Neural cell (in vitro differentiated cells): Measurements from ENCODE around the gene APH1B. TPM values are rescaled to one million over a fixed set of nuclear protein-coding genes. Genes with fewer than 3 reads are reported as not detected.

ENCODE experiments used
- H2AFZ ChIP-seq: fragments of 200-600, 300-800 bp; sonication (generic), shearing (Covaris generic); 2 replicates; pipeline ENCODE4 v1.6.0; 2014; ENCODE audit warnings: low read depth, mild to moderate bottlenecking, antibody characterized with exemption, low read length, moderate library complexity
- H3F3A ChIP-seq: fragments of 200-600 bp; shearing (Covaris generic); 2 replicates; pipeline ENCODE4 v1.6.1; 2016; ENCODE audit warnings: mild to moderate bottlenecking, moderate library complexity, mixed read lengths, antibody characterized with exemption, low read length; ENCODE audit not compliant: insufficient read depth, poor library complexity, severe bottlenecking
- H3K27ac ChIP-seq: fragments of 200-600, 300-800 bp; sonication (generic), shearing (Covaris generic); 2 replicates; pipeline ENCODE4 v1.5.1; 2014; ENCODE audit warnings: mild to moderate bottlenecking, low read length, moderate library complexity
- H3K27me3 ChIP-seq: fragments of 300-800, 200-600 bp; sonication (generic), shearing (Covaris generic); 2 replicates; pipeline ENCODE4 v1.6.0; 2014; ENCODE audit warnings: mild to moderate bottlenecking, low read depth, low read length, moderate library complexity; ENCODE audit not compliant: insufficient read depth
- H3K36me3 ChIP-seq: fragments of 300-800, 200-600 bp; sonication (generic), shearing (Covaris generic); 2 replicates; pipeline ENCODE4 v1.5.1; 2014; ENCODE audit warnings: mild to moderate bottlenecking, antibody characterized with exemption, low read length, moderate library complexity; ENCODE audit not compliant: insufficient read depth
- H3K4me2 ChIP-seq: fragments of 300-800, 200-600 bp; sonication (generic), shearing (Covaris generic); 2 replicates; pipeline ENCODE4 v1.6.0; 2014; ENCODE audit warnings: mild to moderate bottlenecking, low read length
- H3K4me3 ChIP-seq: fragments of 300-800, 200-600 bp; sonication (generic), shearing (Covaris generic); 2 replicates; pipeline ENCODE4 v1.5.1; 2014; ENCODE audit warnings: mild to moderate bottlenecking, low read length, moderate library complexity
- H3K79me2 ChIP-seq: fragments of 200-600 bp; shearing (Covaris generic); replicated peaks from 2 replicates; pipeline ENCODE4 v1.6.0; 2014; ENCODE audit warnings: mild to moderate bottlenecking, low read length, moderate library complexity; ENCODE audit not compliant: insufficient read depth
- H3K9ac ChIP-seq: fragments of 300-800, 200-600 bp; sonication (generic), shearing (Covaris generic); 2 replicates; pipeline ENCODE4 v1.6.1; 2016; ENCODE audit warnings: mild to moderate bottlenecking, low read length, mixed read lengths
- H3K9me2 ChIP-seq: fragments of 200-600 bp; shearing (Covaris generic); 2 replicates; pipeline ENCODE4 v1.6.1; 2016; ENCODE audit warnings: mild to moderate bottlenecking, low read length, mixed read lengths; ENCODE audit not compliant: insufficient read depth
- H3K9me3 ChIP-seq: fragments of 200-600, 300-800 bp; sonication (generic), shearing (Covaris generic); 2 replicates; pipeline ENCODE4 v1.6.1; 2016; ENCODE audit warnings: mild to moderate bottlenecking, mixed run types, low read length, moderate library complexity, mixed read lengths
- H4K20me1 ChIP-seq: fragments of 200-600 bp; shearing (Covaris generic); 2 replicates; pipeline ENCODE4 v1.6.1; 2016; ENCODE audit warnings: mild to moderate bottlenecking, mixed run types; ENCODE audit not compliant: insufficient read depth
- EP300 ChIP-seq: fragments of 450-650 bp; conservative IDR thresholded peaks from 2 replicates; pipeline ENCODE4 v1.6.1; 2014; ENCODE audit warnings: antibody characterized with exemption, mild to moderate bottlenecking, moderate library complexity; ENCODE audit not compliant: poor library complexity, severe bottlenecking
- EZH2 ChIP-seq: fragments of 200-600, 300-800 bp; shearing (Covaris generic), sonication (generic); IDR thresholded peaks from 2 replicates; pipeline ENCODE4 v1.6.1; 2014; ENCODE audit warnings: antibody characterized with exemption, low read length, borderline replicate concordance, mild to moderate bottlenecking; ENCODE audit not compliant: insufficient read depth, poor library complexity, severe bottlenecking
- MXI1 ChIP-seq: fragments of 450-650 bp; conservative IDR thresholded peaks from 2 replicates; pipeline ENCODE4 v1.6.1; 2014; ENCODE audit warnings: antibody characterized with exemption, mild to moderate bottlenecking; ENCODE audit not compliant: poor library complexity, severe bottlenecking
- POLR2AphosphoS5 ChIP-seq: IDR thresholded peaks from 2 replicates; pipeline ENCODE4 v1.6.1; 2012
- RAD21 ChIP-seq: fragments of 450-650 bp; conservative IDR thresholded peaks from 2 replicates; pipeline ENCODE4 v1.6.1; 2014; ENCODE audit warnings: antibody characterized with exemption, mild to moderate bottlenecking, moderate library complexity
- REST ChIP-seq: IDR thresholded peaks from 2 replicates; pipeline ENCODE4 v1.6.1; 2012; ENCODE audit warnings: borderline replicate concordance
- SMC3 ChIP-seq: fragments of 450-650 bp; conservative IDR thresholded peaks from 2 replicates; pipeline ENCODE4 v1.6.1; 2014; ENCODE audit warnings: antibody characterized with exemption, mild to moderate bottlenecking, moderate library complexity; ENCODE audit not compliant: poor library complexity
- TAF1 ChIP-seq: IDR thresholded peaks from 2 replicates; pipeline ENCODE4 v1.6.1; 2012; ENCODE audit warnings: low read depth
- polyA plus RNA-seq: library from polyadenylated mRNA; depleted of rRNA; stranded (reverse); fragments of >200 nt; gene quantifications from 2 replicates; pipeline ENCODE4 v1.2.3, GENCODE V29; 2014
- TF ChIP-seq, protein P1 (sequence below): fragments of 450-650 bp; IDR thresholded peaks from 2 replicates; pipeline ENCODE4 v1.5.1; 2014; ENCODE audit warnings: antibody characterized with exemption, mild to moderate bottlenecking, moderate library complexity; ENCODE audit not compliant: poor library complexity, severe bottlenecking

The APH1B gene
- polyA plus RNA-seq, 1 donor from 2014 or later: 14.6 TPM

- Histone ChIP-seq H3K27me3 (no peaks in the 10 kb centered on the region), H4K20me1 (no peaks in the 10 kb centered on the region), H3F3A (no peaks in the 10 kb centered on the region), H3K9me2 (no peaks in the 10 kb centered on the region), H3K4me2 (no peak overlapping the region), H3K36me3 (no peaks in the 10 kb centered on the region), H2AFZ (no peak overlapping the region), H3K4me3 (no peak overlapping the region), H3K9me3 (no peaks in the 10 kb centered on the region), H3K9ac (no peak overlapping the region), H3K27ac (no peak overlapping the region), H3K79me2 (no peaks in the 10 kb centered on the region)
- TF ChIP-seq, protein P1, sequence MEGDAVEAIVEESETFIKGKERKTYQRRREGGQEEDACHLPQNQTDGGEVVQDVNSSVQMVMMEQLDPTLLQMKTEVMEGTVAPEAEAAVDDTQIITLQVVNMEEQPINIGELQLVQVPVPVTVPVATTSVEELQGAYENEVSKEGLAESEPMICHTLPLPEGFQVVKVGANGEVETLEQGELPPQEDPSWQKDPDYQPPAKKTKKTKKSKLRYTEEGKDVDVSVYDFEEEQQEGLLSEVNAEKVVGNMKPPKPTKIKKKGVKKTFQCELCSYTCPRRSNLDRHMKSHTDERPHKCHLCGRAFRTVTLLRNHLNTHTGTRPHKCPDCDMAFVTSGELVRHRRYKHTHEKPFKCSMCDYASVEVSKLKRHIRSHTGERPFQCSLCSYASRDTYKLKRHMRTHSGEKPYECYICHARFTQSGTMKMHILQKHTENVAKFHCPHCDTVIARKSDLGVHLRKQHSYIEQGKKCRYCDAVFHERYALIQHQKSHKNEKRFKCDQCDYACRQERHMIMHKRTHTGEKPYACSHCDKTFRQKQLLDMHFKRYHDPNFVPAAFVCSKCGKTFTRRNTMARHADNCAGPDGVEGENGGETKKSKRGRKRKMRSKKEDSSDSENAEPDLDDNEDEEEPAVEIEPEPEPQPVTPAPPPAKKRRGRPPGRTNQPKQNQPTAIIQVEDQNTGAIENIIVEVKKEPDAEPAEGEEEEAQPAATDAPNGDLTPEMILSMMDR: no peak
- no peak for TF ChIP-seq POLR2AphosphoS5
- TF ChIP-seq SMC3: no peak
Observed at GRCh38 chr15:63347074-63347857, 69.9 kb downstream of the APH1B start.

- H3K4me2 ChIP-seq: no peak overlapping the region
- no peaks in the 10 kb centered on the region for H3F3A ChIP-seq
- no peaks in the 10 kb centered on the region for H3K9me3 ChIP-seq
- H3K9me2 ChIP-seq: no peaks in the 10 kb centered on the region
- TF ChIP-seq EP300 (no peak), POLR2AphosphoS5 (no peak), EZH2 (no peak), MXI1 (no peak), SMC3 (no peak), RAD21 (no peak), REST (no peak), TAF1 (no peak)
- TF ChIP-seq, protein P1: no peak
- H3K27me3 ChIP-seq: no peaks in the 10 kb centered on the region
- H3K9ac ChIP-seq: no peak overlapping the region
- H3K4me3 ChIP-seq: no peak overlapping the region
- no peaks in the 10 kb centered on the region for H3K79me2 ChIP-seq
- H4K20me1 ChIP-seq: no peaks in the 10 kb centered on the region
- no peaks in the 10 kb centered on the region for H3K36me3 ChIP-seq
- H2AFZ ChIP-seq: no peak overlapping the region
- H3K27ac ChIP-seq: no peak overlapping the region
Observed at GRCh38 chr15:63348392-63348791, 71.0 kb downstream of the APH1B start.
